GM12874 (cell line): ENCODE measurements around the gene GOLGA8K.
"Not testable (repeated sequence)": the region's sequence is repeated elsewhere in the genome, so short reads cannot be mapped to it uniquely, and the experiment has no call there.

Source experiments
- TF ChIP-seq, protein P1 (sequence below): IDR thresholded peaks from 2 replicates; pipeline ENCODE4 v1.5.1; 2011; ENCODE audit warnings: low read depth, mild to moderate bottlenecking, control low read depth, low read length, moderate library complexity; ENCODE audit not compliant: insufficient read depth

The GOLGA8K gene, protein sequence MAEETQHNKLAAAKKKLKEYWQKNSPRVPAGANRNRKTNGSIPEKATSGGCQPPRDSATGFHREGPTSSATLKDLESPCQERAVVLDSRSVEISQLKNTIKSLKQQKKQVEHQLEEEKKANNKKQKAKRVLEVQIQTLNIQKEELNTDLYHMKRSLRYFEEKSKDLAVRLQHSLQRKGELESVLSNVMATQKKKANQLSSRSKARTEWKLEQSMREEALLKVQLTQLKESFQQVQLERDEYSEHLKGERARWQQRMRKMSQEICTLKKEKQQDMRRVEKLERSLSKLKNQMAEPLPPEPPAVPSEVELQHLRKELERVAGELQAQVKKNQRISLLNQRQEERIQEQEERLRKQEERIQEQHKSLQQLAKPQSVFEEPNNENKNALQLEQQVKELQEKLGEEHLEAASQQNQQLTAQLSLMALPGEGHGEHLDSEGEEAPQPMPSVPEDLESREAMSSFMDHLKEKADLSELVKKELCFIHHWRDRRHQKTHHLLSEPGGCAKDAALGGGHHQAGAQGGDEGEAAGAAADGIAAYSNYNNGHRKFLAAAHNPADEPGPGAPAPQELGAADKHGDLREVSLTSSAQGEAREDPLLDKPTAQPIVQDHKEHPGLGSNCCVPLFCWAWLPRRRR

DNA sequence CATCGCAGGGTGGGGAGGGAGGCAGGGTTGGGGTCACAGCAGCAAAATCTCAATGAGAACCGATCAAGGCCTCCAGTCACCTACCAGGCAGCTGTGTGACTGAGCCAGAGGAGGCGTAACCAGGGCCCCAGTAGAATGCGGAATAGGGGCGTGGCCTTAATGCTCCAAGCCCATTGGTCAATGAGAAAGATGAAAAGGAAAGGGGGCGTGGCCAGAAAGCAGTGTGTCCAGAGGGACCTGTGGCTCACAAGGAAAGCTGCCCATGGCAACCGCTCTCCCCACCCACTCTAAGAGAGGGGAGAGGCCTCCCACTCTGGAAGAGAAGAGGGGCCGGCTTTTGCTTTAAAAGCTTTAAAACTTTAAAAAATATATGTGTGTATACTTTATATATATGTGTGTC is at the start of gene GOLGA8K:
Gene GOLGA8K (minus strand): TSS at position 101 of the 400 bp plus-strand sequence. CDS start 98 bp downstream, at position 3.
- TF ChIP-seq, protein P1, sequence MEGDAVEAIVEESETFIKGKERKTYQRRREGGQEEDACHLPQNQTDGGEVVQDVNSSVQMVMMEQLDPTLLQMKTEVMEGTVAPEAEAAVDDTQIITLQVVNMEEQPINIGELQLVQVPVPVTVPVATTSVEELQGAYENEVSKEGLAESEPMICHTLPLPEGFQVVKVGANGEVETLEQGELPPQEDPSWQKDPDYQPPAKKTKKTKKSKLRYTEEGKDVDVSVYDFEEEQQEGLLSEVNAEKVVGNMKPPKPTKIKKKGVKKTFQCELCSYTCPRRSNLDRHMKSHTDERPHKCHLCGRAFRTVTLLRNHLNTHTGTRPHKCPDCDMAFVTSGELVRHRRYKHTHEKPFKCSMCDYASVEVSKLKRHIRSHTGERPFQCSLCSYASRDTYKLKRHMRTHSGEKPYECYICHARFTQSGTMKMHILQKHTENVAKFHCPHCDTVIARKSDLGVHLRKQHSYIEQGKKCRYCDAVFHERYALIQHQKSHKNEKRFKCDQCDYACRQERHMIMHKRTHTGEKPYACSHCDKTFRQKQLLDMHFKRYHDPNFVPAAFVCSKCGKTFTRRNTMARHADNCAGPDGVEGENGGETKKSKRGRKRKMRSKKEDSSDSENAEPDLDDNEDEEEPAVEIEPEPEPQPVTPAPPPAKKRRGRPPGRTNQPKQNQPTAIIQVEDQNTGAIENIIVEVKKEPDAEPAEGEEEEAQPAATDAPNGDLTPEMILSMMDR, result not testable (repeated sequence)

DNA sequence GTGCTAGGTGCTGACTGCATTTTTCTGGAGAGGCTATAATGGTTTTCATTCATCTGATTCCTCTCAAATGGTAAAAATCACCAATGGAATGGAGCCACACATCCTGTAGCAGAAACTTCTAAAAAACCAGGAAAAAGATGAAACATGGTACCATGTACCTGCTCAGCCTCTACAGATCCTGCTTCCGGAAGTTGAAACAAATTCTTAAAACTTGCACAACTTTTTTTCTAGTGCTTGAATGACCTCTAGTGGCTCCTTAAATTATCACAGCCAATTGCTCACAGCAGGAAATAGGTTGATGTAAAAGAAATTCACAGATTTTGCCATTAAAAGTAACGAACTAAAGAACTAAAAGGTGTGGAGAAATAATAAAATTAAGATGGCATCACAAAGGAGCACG is 4.8 kb upstream of the GOLGA8K start:
- TF ChIP-seq, protein P1, result 0 out of 2 replicates have a peak, but pooled peaks have one; percentile 4

DNA sequence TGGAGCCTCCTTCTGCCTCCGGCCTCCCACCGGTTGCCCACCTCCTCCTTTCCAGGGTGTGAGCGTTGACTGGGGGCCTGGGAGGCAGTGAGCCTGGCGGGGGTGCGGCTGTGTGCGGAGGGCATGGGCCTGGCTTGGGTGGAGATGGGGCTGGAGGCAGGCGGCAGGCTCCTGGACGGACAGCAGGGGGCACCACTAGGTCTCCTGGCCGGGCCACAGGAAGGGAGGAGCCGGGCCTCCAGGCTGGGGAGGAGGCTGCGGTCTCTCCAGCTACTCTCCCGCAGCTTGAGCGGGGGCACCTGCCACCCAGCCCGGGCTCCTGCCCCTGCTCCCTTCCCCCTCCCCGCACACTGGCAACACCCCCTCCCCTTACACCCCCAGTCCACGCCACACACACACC is 38.1 kb downstream of the GOLGA8K start:
- TF ChIP-seq, protein P1, result 0 out of 2 replicates have a peak, but pooled peaks have one; percentile 4
